Activated T-cell treated with anti-CD3 and anti-CD28 coated beads, Interleukin-2, amount 50 U/mL, for 24 hours (primary cell): ENCODE measurements around the gene GAB1.

Experiments
- DNase-seq: peaks from one replicate; pipeline ENCODE4 v3.0.0-alpha.2; 2020
- H3K27ac Mint-ChIP-seq: 2 replicates; pipeline ENCODE4 v1.8.0; 2020; ENCODE audit warnings: mild to moderate bottlenecking, mixed read lengths
- H3K27me3 Mint-ChIP-seq: 2 replicates; pipeline ENCODE4 v1.8.0; 2020; ENCODE audit warnings: mixed read lengths
- H3K36me3 Mint-ChIP-seq: 2 replicates; pipeline ENCODE4 v1.8.0; 2020; ENCODE audit warnings: low read depth, mixed read lengths
- H3K4me1 Mint-ChIP-seq: 2 replicates; pipeline ENCODE4 v1.8.0; 2020; ENCODE audit warnings: low read depth, mixed read lengths
- H3K4me3 Mint-ChIP-seq: 2 replicates; pipeline ENCODE4 v1.8.0; 2020; ENCODE audit warnings: mild to moderate bottlenecking, moderate library complexity, mixed read lengths
- H3K9me3 Mint-ChIP-seq: 2 replicates; pipeline ENCODE4 v1.8.0; 2020; ENCODE audit warnings: mixed read lengths

Gene GAB1

GRCh38 chr4:143313521-143313920, 23.2 kb upstream of the GAB1 start:
- no peak overlapping the region for H3K4me3 Mint-ChIP-seq
- no peak overlapping the region for H3K27ac Mint-ChIP-seq
- H3K36me3 Mint-ChIP-seq: no peaks in the 10 kb centered on the region
- no peak for DNase-seq
- H3K4me1 Mint-ChIP-seq: no peaks in the 10 kb centered on the region
- H3K9me3 Mint-ChIP-seq: no peaks in the 10 kb centered on the region
- peaks cover 7% of the 10 kb centered on the region for H3K27me3 Mint-ChIP-seq

GRCh38 chr4:143313996-143314395, 22.7 kb upstream of the GAB1 start:
- Mint-ChIP-seq H3K27me3 (peaks cover 7% of the 10 kb centered on the region), H3K9me3 (no peaks in the 10 kb centered on the region), H3K4me3 (no peak overlapping the region), H3K4me1 (no peaks in the 10 kb centered on the region), H3K36me3 (no peaks in the 10 kb centered on the region), H3K27ac (no peak overlapping the region)
- no peak for DNase-seq

DNA sequence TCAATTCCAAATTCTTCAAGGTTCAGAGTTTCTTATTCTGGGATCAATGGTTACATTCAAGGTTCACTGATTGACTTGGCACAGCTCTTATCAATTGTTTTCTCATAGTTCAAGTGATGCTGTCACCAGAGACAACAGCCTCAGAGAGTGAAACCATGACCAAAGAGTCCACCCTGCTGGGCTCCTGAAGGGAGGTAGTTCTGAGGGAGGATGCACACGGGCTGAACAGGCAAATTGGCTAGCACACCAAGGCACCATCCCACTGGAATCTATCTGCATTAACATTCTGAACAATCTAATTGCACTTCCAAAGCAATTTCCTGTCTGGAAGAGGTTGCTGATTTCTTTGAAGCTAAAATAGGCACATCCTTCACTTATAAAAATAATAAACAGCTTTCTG, 16.6 kb upstream of the GAB1 start:
- H3K27ac Mint-ChIP-seq: no peak overlapping the region
- H3K27me3 Mint-ChIP-seq: peaks cover 15% of the 10 kb centered on the region
- H3K9me3 Mint-ChIP-seq: peaks cover 2% of the 10 kb centered on the region
- no peak overlapping the region for H3K4me3 Mint-ChIP-seq
- no peaks in the 10 kb centered on the region for H3K4me1 Mint-ChIP-seq
- no peak for DNase-seq
- no peaks in the 10 kb centered on the region for H3K36me3 Mint-ChIP-seq

GRCh38 chr4:143326735-143327134, 9.9 kb upstream of the GAB1 start:
- Mint-ChIP-seq H3K4me1 (no peaks in the 10 kb centered on the region), H3K4me3 (no peak overlapping the region), H3K27ac (no peak overlapping the region), H3K36me3 (no peaks in the 10 kb centered on the region), H3K27me3 (peaks cover 12% of the 10 kb centered on the region), H3K9me3 (peaks cover 2% of the 10 kb centered on the region)
- no peak for DNase-seq

GRCh38 chr4:143329985-143330384, 6.7 kb upstream of the GAB1 start:
- Mint-ChIP-seq H3K4me1 (no peaks in the 10 kb centered on the region), H3K27me3 (peaks cover 23% of the 10 kb centered on the region), H3K27ac (no peak overlapping the region), H3K36me3 (no peaks in the 10 kb centered on the region), H3K4me3 (no peak overlapping the region), H3K9me3 (no peaks in the 10 kb centered on the region)
- DNase-seq: no peak

DNA sequence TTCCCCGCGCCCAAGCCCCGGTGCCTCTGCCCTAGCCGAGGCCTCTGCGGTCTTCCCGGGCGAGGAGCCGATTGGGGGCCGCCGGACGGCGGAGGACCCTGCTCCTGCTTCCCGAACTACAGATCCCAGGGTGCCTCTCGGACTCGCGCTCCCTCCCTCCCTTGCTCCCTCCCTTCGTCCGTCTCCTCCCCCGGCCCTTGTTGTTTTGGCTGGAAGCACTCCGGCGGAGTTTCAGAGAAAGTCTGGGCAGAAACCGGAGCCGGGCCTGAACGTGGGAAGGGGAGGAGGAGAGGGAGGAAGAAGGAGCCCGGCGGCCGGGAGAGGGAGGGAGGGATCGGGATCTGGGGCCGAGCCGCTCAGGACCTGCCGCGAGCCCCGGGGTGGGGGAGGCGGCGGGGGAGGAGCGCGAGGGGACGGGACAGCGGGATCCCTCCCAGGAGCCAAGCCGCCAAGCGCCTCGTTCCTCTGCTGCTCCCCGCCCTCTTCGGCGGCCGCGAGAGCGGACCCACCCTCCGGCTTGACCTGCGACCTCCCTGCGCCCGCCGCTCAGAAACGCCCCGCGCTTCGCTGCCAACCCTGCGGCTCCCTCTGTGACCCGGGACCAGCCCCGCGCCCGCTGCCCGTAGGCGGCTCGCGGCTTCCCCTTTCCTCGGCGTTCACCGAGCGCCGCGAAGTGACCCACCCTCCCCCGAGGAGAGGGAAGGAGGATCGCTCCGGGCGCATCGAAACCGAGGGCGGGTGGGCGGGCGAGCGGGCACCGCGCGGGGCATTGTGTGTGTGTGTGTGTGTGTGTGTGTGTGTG, 496 bp upstream of the GAB1 start:
- H3K4me1 Mint-ChIP-seq: peaks cover 8% of the 10 kb centered on the region
- H3K36me3 Mint-ChIP-seq: no peaks in the 10 kb centered on the region
- DNase-seq: peak; percentile 57
- H3K4me3 Mint-ChIP-seq: peak overlapping the region; percentile 81
- peaks cover 63% of the 10 kb centered on the region for H3K27me3 Mint-ChIP-seq
- no peak overlapping the region for H3K27ac Mint-ChIP-seq
- no peaks in the 10 kb centered on the region for H3K9me3 Mint-ChIP-seq

DNA sequence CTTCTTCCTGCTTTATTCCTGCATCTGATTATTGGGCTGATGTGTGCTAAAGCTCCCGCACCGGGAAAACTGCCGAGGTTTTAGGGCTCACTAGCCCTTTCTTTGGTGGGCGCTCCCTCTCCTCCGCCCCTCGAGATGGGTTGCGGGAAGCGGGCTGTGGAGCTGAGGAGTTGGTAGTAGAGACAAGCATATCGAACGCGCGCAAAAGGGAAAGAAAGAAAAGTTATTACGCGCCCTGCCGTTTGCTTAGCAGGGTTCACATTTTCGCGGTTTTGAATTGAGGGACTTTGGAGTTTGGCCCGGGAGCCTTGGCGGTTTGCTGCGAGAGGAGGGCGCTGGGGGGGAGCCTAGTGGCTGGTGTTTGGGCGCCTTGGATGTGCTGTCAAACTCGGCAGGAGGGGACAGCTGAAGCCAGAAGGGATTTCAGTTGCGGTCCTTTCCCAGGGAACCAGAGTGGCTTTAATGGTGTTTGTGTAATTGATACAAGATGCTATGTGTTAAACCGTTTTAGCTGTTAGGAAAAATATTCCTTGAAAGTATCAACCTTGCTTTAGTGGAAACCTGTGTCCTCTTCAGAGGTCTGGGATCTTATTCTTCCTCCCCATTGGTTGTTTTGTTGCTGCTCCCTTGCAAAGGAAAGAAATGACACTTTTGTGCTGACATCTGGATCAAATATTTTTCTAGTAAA, 1.1 kb downstream of the GAB1 start:
- peak overlapping the region; percentile 81 for H3K4me3 Mint-ChIP-seq

GRCh38 chr4:143338313-143338712, 1.6 kb downstream of the GAB1 start:
- no peak overlapping the region for H3K27ac Mint-ChIP-seq
- no peaks in the 10 kb centered on the region for H3K36me3 Mint-ChIP-seq
- peaks cover 75% of the 10 kb centered on the region for H3K27me3 Mint-ChIP-seq
- no peak overlapping the region for H3K4me3 Mint-ChIP-seq
- no peaks in the 10 kb centered on the region for H3K9me3 Mint-ChIP-seq
- DNase-seq: no peak
- H3K4me1 Mint-ChIP-seq: peaks cover 8% of the 10 kb centered on the region

More for the DNA sequence above, 1.1 kb downstream of the GAB1 start:
- Mint-ChIP-seq H3K27ac (no peak overlapping the region), H3K9me3 (no peaks in the 10 kb centered on the region), H3K27me3 (peaks cover 69% of the 10 kb centered on the region), H3K4me1 (peaks cover 8% of the 10 kb centered on the region), H3K36me3 (no peaks in the 10 kb centered on the region)
- peak; percentile 36 for DNase-seq

- H3K27ac Mint-ChIP-seq: no peak overlapping the region
- no peak for DNase-seq
- peaks cover 8% of the 10 kb centered on the region for H3K4me1 Mint-ChIP-seq
- no peaks in the 10 kb centered on the region for H3K9me3 Mint-ChIP-seq
- H3K27me3 Mint-ChIP-seq: peaks cover 77% of the 10 kb centered on the region
- no peak overlapping the region for H3K4me3 Mint-ChIP-seq
- H3K36me3 Mint-ChIP-seq: no peaks in the 10 kb centered on the region
Measured at GRCh38 chr4:143339497-143339896, 2.8 kb downstream of the GAB1 start.

DNA sequence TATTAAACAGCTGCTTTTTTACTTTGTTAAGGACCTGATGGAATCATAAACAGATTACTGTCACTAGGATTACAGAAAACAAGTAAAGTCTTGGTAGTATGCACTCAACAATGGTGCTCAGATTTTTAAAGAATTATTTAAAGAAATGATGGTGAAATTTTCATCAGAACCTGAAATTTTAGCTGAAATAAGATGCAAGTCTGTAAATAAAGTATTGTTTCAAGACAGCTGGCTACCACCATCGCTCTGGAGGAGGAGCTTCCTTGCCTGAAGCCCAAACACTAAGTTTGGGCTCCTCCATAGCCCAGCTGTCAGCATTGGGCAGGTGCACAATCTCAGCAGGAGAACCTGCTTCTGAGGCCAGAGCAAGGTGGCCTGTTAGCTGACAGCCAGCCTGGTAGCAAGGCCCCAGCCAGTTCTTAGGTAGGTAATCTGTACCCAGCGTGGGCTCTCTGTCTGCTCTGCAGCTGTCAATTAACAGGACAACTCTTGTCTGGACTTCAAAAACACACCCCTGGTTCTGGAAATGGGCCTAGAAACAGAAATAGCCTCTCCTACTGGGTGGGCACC, 4.6 kb downstream of the GAB1 start:
- no peak for DNase-seq
- Mint-ChIP-seq H3K36me3 (no peaks in the 10 kb centered on the region), H3K4me3 (no peak overlapping the region), H3K27ac (no peak overlapping the region), H3K9me3 (no peaks in the 10 kb centered on the region), H3K4me1 (peaks cover 6% of the 10 kb centered on the region), H3K27me3 (peaks cover 63% of the 10 kb centered on the region)

GRCh38 chr4:143343276-143343831, 6.7 kb downstream of the GAB1 start:
- H3K36me3 Mint-ChIP-seq: no peaks in the 10 kb centered on the region
- no peaks in the 10 kb centered on the region for H3K9me3 Mint-ChIP-seq
- H3K4me3 Mint-ChIP-seq: no peak overlapping the region
- H3K4me1 Mint-ChIP-seq: no peaks in the 10 kb centered on the region
- no peak for DNase-seq
- H3K27me3 Mint-ChIP-seq: peaks cover 57% of the 10 kb centered on the region
- H3K27ac Mint-ChIP-seq: no peak overlapping the region

DNA sequence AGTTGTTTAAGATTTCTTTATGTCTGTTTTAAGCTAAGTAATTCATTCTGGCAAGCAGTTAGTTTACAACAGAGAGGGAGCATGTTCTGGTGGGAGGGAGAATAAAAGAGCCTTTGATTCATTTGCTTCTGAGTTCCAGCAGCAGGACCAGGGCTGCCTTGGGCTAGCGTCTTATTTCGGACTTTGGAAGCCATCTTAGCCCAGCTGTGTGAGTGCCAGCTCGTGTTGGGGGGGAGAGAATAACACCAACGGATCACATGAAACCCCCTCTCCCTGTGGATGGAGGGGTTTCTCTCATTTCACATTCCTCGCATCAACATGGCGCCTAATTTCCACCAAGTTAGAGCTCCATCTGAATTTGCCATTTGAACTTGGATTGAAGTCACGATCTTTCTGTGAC, 7.4 kb downstream of the GAB1 start:
- peaks cover 53% of the 10 kb centered on the region for H3K27me3 Mint-ChIP-seq
- no peak overlapping the region for H3K4me3 Mint-ChIP-seq
- no peaks in the 10 kb centered on the region for H3K4me1 Mint-ChIP-seq
- H3K9me3 Mint-ChIP-seq: no peaks in the 10 kb centered on the region
- H3K27ac Mint-ChIP-seq: no peak overlapping the region
- no peak for DNase-seq
- H3K36me3 Mint-ChIP-seq: no peaks in the 10 kb centered on the region

GRCh38 chr4:143344774-143345173, 8.1 kb downstream of the GAB1 start:
- Mint-ChIP-seq H3K9me3 (no peaks in the 10 kb centered on the region), H3K4me3 (no peak overlapping the region), H3K4me1 (no peaks in the 10 kb centered on the region), H3K36me3 (no peaks in the 10 kb centered on the region), H3K27ac (no peak overlapping the region), H3K27me3 (peaks cover 46% of the 10 kb centered on the region)
- no peak for DNase-seq

- no peak for DNase-seq
- Mint-ChIP-seq H3K4me1 (no peaks in the 10 kb centered on the region), H3K9me3 (no peaks in the 10 kb centered on the region), H3K27ac (no peak overlapping the region), H3K36me3 (no peaks in the 10 kb centered on the region), H3K4me3 (no peak overlapping the region), H3K27me3 (peaks cover 41% of the 10 kb centered on the region)
Measured at GRCh38 chr4:143345356-143345755, 8.7 kb downstream of the GAB1 start.

- no peaks in the 10 kb centered on the region for H3K4me1 Mint-ChIP-seq
Measured at GRCh38 chr4:143346206-143346605, 9.5 kb downstream of the GAB1 start.

More at GRCh38 chr4:143346206-143346605, 9.5 kb downstream of the GAB1 start:
- H3K36me3 Mint-ChIP-seq: no peaks in the 10 kb centered on the region
- H3K4me3 Mint-ChIP-seq: no peak overlapping the region
- no peak overlapping the region for H3K27ac Mint-ChIP-seq
- H3K27me3 Mint-ChIP-seq: peaks cover 34% of the 10 kb centered on the region
- no peaks in the 10 kb centered on the region for H3K9me3 Mint-ChIP-seq
- no peak for DNase-seq
